ENCODE results near the gene CENPB. TPM values are rescaled to one million over a fixed set of nuclear protein-coding genes. Genes with fewer than 3 reads are reported as not detected.
A peak's percentile ranks its signal among the peaks of the same experiment; 100 is the strongest.

Gene CENPB
- total and polyA plus RNA-seq, 5 donors, result 63.9 to 92.7 (median 71.5) TPM

DNA sequence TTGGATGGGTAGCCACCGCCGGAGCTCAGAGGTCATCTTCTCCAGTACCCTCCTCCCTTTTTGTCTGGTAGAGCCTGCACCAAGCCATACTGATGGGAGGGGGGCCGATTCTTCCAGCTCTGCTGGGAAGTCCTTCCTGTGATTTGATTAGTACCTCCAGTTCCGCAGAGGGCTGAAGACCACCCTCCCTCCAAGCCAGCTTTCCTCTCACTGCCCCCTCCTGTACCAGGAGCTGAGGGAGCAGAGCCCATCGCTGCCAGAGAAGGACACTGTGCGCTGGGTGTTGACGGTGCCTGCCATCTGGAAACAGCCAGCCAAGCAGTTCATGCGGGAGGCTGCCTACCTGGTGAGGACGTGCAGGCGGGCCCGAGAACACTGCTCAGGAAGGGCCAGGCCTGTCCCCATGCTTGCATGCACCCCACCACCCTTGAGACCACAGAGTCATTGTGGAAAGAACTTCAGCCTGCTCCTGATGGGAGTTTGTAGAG, 40.8 kb downstream of the CENPB start:
- intact Hi-C loops (cut with DNase I), result no loop called here
- ATAC-seq (no peak), DNase-seq (peak in 1 of 3 donors; percentile 44)
- Histone ChIP-seq H3K27ac (ENCODE audit: low read length) (no peak overlapping the region), H3K27me3 (ENCODE audit: control insufficient read depth, insufficient read depth) (no peaks in the 10 kb centered on the region), H3K4me3 (ENCODE audit: low read length) (no peak overlapping the region), H3K4me1 (ENCODE audit: control insufficient read depth, insufficient read depth, low read length) (no peaks in the 10 kb centered on the region), H3K9me3 (ENCODE audit: control insufficient read depth, low read length) (no peaks in the 10 kb centered on the region)
- 70% methylated on average over 11 of the region's 11 CpGs for WGBS

DNA sequence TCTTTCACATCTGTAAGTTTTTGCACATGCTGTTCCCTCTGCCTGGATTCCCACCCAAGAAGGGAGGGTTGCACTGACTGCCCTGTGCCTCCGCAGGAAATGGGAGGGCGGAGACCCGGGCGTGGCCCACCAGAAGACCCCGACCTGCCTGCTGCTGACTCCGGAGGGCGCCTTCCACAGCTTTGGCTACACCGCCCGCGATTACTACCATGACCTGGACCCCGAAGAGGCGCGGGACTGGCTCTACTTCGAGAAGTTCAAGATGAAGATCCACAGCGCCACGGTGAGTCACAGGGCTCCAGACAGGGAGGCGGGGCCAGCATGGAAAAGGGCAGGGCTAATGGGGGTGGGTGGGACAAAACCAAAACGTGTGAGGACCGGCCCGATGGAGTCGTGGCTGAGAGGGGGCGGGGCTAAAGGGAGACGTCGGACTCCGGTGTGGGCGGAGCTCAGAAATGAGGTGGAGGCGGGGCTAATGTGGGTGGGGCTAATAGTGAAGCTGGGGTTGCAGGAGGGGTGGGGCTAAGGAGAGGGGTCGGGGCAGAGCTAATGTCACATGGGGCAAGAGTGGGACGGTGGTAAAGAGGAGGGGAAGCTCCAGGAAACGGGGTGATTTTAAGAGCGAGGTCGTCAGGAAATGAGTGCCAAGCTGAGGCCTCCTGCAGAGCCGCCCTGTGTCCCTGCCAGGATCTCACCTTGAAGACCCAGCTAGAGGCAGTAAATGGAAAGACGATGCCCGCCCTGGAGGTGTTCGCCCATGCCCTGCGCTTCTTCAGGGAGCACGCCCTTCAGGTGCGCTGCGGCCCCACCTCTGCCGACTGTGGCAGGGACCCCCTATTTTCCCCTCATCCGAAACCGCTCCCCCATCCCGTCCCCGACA, 41.5 kb downstream of the CENPB start:
- Histone ChIP-seq H3K4me3 (ENCODE audit: low read length) (no peak overlapping the region), H3K9me3 (ENCODE audit: control insufficient read depth, low read length) (no peaks in the 10 kb centered on the region), H3K27me3 (ENCODE audit: control insufficient read depth, insufficient read depth) (no peaks in the 10 kb centered on the region), H3K4me1 (ENCODE audit: control insufficient read depth, insufficient read depth, low read length) (no peaks in the 10 kb centered on the region), H3K27ac (ENCODE audit: low read length) (no peak overlapping the region)
- intact Hi-C loops (cut with DNase I), result no loop called here
- WGBS, result 41% methylated on average over 45 of the region's 45 CpGs
- DNase-seq, result peak; percentile 74 to 87 (median 86)
- ATAC-seq, result peak; percentile 47 to 73

DNA sequence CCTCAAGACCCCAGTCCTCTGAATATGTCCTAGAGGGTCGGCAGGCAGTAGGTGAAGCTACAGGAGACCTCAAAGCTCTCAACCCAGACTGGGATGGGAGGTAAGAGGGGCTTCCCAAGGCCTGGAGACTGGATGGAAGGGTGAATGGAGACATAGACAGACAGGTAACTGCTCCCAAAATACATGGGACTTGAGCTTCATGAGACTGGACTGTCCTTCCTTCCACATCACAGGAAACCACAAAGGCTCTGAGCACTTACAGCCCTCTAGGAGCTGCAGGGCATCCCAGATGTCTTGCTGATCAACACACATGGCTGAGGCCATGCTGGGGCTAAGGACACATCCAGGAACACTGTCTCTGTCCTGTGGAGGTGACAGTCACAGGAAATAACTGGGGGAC, 42.5 kb downstream of the CENPB start:
- WGBS, result 89% methylated on average over 1 of the region's 1 CpG
- intact Hi-C loops (cut with DNase I), result no loop called here
- Histone ChIP-seq H3K4me1 (ENCODE audit: control insufficient read depth, insufficient read depth, low read length) (no peaks in the 10 kb centered on the region), H3K4me3 (ENCODE audit: low read length) (no peak overlapping the region), H3K9me3 (ENCODE audit: control insufficient read depth, low read length) (no peaks in the 10 kb centered on the region), H3K27me3 (ENCODE audit: control insufficient read depth, insufficient read depth) (no peaks in the 10 kb centered on the region), H3K27ac (ENCODE audit: low read length) (no peak overlapping the region)
- DNase-seq (no peak), ATAC-seq (no peak)

DNA sequence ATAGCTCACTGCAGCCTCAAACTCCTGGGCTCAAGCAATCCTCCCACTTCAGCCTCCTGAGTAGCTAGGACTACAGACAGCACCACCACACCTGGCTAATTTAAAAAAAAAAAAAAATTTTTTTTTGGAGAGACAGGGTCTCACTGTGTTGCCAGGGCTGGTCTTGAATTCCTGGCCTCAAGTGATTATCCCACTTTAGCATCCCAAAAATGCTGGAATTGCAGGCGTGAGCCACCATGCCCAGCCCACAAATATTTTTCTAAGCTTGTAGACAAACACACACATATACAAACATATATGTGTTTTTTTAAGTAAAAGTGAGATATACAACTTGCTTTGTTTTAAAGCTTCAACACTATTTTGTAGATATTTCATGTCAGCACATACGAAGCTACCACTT, 43.3 kb downstream of the CENPB start:
- Histone ChIP-seq H3K27ac (ENCODE audit: low read length) (no peak overlapping the region), H3K4me1 (ENCODE audit: control insufficient read depth, insufficient read depth, low read length) (no peaks in the 10 kb centered on the region), H3K9me3 (ENCODE audit: control insufficient read depth, low read length) (no peaks in the 10 kb centered on the region), H3K27me3 (ENCODE audit: control insufficient read depth, insufficient read depth) (no peaks in the 10 kb centered on the region), H3K4me3 (ENCODE audit: low read length) (no peak overlapping the region)
- ATAC-seq (no peak), DNase-seq (no peak)
- intact Hi-C loops (cut with DNase I), result no loop called here
- WGBS, result 70% methylated on average over 2 of the region's 2 CpGs

DNA sequence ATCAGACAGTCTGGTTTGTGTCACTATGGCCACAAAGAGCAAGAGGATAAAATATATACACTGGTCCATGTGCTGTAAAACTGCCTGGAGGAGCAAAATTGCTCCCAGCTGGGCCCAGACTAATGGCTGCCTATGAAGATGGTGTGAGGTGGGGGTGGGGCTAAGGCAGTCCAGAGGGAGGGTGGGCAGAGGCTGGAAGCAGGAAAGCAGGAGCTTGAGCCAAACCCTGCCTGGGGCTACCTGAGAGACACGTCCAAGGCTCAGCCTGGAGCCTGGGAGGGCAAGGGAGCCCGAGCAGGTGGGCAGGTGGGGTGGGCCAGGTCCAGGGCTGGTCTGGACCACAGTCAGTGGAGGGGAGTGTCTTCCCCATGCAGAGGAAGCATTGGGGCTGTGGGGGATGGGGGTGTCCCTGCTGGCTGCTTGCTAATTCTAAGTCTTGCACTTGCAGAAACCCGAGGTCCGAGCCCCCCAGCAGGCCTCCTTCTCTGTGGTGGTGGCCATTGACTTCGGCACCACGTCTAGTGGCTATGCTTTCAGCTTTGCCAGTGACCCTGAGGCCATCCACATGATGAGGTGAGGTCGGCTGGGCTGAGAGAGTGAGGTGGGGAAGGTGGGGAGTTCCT, 44.6 kb downstream of the CENPB start:
- no peaks in the 10 kb centered on the region for H3K27me3 ChIP-seq (ENCODE audit: control insufficient read depth, insufficient read depth)
- ATAC-seq, result no peak
- intact Hi-C loops (cut with DNase I), result no loop called here
- H3K9me3 ChIP-seq (ENCODE audit: control insufficient read depth, low read length), result no peaks in the 10 kb centered on the region
- no peak overlapping the region for H3K27ac ChIP-seq (ENCODE audit: low read length)
- DNase-seq, result peak in 1 of 3 donors; percentile 31
- H3K4me1 ChIP-seq (ENCODE audit: control insufficient read depth, insufficient read depth, low read length), result no peaks in the 10 kb centered on the region
- whole genome bisulfite sequencing, result 80% methylated on average over 7 of the region's 7 CpGs
- H3K4me3 ChIP-seq (ENCODE audit: low read length), result no peak overlapping the region

DNA sequence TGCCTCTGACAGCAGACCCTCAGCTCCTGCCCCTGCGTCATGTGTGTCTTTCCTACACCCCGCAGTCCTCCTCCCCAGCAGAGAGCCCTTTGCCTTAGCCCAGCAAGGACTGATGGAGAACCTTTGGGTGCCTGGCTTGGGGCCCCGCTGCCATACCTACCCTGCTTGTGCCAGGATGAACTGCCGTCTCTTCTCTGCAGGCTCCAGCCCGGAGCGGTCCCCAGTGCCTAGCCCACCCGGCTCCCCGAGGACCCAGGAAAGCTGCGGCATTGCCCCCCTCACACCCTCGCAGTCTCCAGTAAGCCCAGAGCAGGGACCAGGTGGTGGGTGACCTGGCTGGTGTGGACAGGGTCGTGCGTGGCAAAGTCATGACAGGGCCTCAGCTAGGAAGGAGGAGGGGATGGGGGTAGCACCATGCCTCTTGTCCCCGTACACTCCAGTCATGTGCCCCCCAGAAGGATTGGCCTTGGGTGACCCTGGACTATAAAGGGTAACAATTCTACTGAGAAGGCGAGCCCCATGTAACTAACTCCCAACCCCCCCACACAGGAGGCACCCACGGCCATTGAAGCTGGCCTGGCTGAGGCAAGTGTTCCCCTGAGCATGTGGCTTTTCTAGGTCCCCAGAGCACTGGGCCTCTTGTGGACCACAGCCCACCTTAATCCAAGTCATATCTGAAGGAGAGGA, 45.8 kb downstream of the CENPB start:
- DNase-seq (peak in 1 of 3 donors; percentile 49), ATAC-seq (no peak)
- H3K4me1 ChIP-seq (ENCODE audit: control insufficient read depth, insufficient read depth, low read length), result no peaks in the 10 kb centered on the region
- intact Hi-C loops (cut with DNase I), result no loop called here
- no peaks in the 10 kb centered on the region for H3K9me3 ChIP-seq (ENCODE audit: control insufficient read depth, low read length)
- no peaks in the 10 kb centered on the region for H3K27me3 ChIP-seq (ENCODE audit: control insufficient read depth, insufficient read depth)
- no peak overlapping the region for H3K4me3 ChIP-seq (ENCODE audit: low read length)
- H3K27ac ChIP-seq (ENCODE audit: low read length), result peak overlapping the region; percentile 7
- WGBS, result 89% methylated on average over 15 of the region's 15 CpGs

DNA sequence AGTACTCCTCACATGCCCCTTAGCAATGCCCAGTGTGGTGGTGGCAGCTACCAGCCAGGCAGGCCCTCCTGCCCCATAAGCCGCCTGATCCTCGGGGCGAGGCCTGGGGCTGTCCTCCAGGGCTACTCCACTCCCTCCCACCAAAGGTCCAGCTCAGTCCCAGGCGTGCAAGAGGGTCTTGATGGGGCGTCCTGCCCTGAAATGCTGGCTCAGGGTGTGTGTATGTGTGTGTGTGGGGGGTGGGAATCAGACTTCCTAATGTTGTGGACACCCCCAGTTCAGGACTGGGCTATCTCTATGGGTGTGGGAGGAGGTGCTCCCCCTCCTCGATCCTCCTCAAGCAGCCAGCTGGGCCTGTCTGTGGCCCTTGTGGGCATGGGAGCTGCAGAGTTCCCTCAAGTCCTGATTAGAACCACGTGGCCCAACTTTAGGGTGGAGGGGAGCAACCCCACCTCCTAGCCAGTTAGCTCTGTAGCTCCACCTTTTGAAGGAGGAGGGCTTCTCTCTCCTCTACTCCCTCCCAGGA, 46.6 kb downstream of the CENPB start:
- Histone ChIP-seq H3K9me3 (ENCODE audit: control insufficient read depth, low read length) (no peaks in the 10 kb centered on the region), H3K27ac (ENCODE audit: low read length) (peak overlapping the region; percentile 7), H3K27me3 (ENCODE audit: control insufficient read depth, insufficient read depth) (no peaks in the 10 kb centered on the region), H3K4me1 (ENCODE audit: control insufficient read depth, insufficient read depth, low read length) (no peaks in the 10 kb centered on the region), H3K4me3 (ENCODE audit: low read length) (no peak overlapping the region)
- 65% methylated on average over 7 of the region's 7 CpGs for WGBS
- ATAC-seq (peak; percentile 2 to 3), DNase-seq (peak in 1 of 3 donors; percentile 32)
- intact Hi-C loops (cut with DNase I), result no loop called here

DNA sequence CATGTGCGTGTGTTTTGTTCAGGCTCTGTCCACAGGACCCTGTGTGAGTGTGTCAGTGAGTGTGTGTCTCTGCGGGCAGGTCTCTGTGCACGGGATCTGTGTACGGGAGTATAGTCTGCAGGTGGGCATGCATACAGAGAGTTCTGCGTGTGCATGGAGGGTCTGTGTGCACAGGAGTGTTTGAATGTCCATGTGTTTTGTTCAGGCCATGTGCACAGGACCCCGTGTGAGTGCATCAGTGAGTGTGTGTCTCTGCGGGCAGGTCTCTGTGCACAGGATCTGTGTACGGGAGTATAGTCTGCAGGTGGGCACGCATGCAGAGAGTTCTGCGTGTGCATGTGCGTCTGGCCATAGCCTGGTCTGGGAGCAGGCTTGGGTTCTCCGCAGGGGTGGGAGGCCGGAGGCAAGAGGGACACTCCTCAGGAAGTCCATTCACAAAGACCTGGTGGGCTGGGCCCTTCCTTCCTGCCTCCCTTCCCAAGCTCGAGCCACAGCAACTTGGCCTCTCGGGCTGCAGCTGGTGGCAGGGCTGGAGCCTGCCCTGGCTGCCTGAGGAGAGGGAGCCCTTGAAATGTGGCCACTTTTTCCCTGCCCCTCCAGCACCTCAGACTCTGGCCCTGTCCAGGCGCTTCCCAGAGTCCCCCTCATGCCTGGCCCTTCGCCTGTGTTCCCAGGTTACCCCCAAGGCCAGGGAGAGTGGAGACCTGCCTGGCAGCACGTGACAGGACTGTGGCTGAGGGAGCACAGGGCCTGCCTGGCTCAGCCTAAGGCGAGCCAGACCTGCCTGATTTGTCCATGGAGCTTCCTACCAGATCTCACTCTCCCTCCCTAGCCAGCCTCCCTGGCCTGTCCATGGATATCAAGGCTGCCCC, 47.2 kb downstream of the CENPB start:
- Histone ChIP-seq H3K27me3 (ENCODE audit: control insufficient read depth, insufficient read depth) (no peaks in the 10 kb centered on the region), H3K4me3 (ENCODE audit: low read length) (no peak overlapping the region), H3K27ac (ENCODE audit: low read length) (peak overlapping the region; percentile 7), H3K4me1 (ENCODE audit: control insufficient read depth, insufficient read depth, low read length) (no peaks in the 10 kb centered on the region), H3K9me3 (ENCODE audit: control insufficient read depth, low read length) (no peaks in the 10 kb centered on the region)
- 64% methylated on average over 19 of the region's 19 CpGs for WGBS
- peak; percentile 72 to 82 (median 79) for DNase-seq
- ATAC-seq, result peak; percentile 83 to 93
- intact Hi-C loops (cut with DNase I), result no loop called here

DNA sequence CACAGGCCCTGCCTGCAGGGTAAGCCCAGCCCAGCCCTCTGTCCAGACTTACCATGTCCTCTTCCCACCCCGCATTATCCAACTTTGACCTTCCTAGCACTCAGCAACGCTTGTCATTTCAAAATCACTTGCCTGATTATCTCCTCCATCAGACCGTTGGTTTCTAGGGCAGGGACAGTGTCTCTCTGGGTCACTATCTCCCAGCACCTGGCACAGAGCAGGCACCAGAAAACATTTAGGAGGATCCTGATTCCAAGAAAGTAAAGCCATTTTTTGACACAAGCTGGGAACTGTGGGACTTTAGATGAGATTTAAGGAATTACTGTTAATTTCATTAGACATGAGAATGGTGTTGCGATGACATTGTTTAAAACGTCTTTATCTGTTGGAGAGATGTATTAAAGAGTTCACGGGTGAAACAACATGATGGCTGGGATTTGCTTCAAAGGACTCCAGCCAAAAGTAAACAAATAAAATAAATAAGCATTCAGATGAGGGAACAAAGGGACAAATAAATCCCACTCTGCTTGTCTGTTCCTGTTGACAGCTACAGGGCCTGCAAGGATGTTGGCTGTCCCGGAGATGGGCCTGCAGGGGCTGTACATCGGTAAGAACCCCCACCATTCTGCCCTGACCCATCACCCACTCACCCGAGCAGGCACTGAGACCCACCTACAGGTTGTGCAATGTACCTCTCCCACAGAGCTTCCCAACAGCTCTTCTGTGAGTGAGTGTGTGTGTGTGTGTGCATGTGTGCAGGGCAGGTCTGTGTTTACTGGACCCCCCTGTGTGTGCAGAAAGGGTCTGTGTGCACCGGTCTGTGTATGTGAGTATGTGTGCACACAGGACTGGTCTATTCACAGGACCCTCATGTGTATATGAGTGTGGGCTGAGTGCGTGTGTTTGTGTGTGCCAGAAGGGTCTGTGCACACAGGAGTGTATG, 48.2 kb downstream of the CENPB start:
- ATAC-seq (no peak), DNase-seq (peak in 1 of 3 donors; percentile 5)
- H3K4me1 ChIP-seq (ENCODE audit: control insufficient read depth, insufficient read depth, low read length), result no peaks in the 10 kb centered on the region
- H3K4me3 ChIP-seq (ENCODE audit: low read length), result no peak overlapping the region
- 57% methylated on average over 11 of the region's 11 CpGs for WGBS
- H3K27me3 ChIP-seq (ENCODE audit: control insufficient read depth, insufficient read depth), result no peaks in the 10 kb centered on the region
- no peak overlapping the region for H3K27ac ChIP-seq (ENCODE audit: low read length)
- intact Hi-C loops (cut with DNase I), result no loop called here
- H3K9me3 ChIP-seq (ENCODE audit: control insufficient read depth, low read length), result no peaks in the 10 kb centered on the region
